ENCODE results near the gene UTP15. TPM values are rescaled to one million over a fixed set of nuclear protein-coding genes. Genes with fewer than 3 reads are reported as not detected.

UTP15 gene
- total RNA-seq, 1 donor from 2014 or later = 40.4 TPM

DNA sequence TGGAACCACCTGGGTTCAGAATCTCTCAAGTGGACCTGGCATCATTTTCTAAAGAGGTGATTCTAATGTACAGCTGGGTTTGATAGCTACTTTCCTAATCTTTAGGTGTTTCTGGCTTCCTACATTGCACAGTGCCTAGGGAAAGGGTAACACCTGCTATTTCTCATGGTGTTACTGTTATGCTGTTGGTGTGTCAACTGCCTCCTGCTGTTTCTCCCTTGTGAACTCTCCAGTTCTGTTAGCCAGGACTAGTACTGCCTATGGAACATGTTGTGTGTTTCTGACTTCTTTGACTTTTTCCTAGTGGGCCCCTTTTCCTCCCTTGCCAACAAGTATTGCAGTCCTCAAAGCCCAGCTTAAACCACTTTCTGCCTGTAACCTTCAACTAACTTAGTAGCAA is 66.0 kb downstream of the UTP15 start:
- CTCF ChIA-PET = no interaction called here
- no peak overlapping the region for H3K27ac Mint-ChIP-seq
- peaks cover under 1% of the 10 kb centered on the region for H3K4me1 Mint-ChIP-seq

More for the DNA sequence above, 66.0 kb downstream of the UTP15 start:
- ATAC-seq (ENCODE audit: low read depth) (no peak), DNase-seq (no peak)
- H3K9me3 Mint-ChIP-seq = no peaks in the 10 kb centered on the region
- peaks cover 25% of the 10 kb centered on the region for H3K27me3 Mint-ChIP-seq
- no peak overlapping the region for H3K4me3 Mint-ChIP-seq
- no peaks in the 10 kb centered on the region for H3K36me3 Mint-ChIP-seq (ENCODE audit: low read depth)
- TF ChIP-seq, protein P1, sequence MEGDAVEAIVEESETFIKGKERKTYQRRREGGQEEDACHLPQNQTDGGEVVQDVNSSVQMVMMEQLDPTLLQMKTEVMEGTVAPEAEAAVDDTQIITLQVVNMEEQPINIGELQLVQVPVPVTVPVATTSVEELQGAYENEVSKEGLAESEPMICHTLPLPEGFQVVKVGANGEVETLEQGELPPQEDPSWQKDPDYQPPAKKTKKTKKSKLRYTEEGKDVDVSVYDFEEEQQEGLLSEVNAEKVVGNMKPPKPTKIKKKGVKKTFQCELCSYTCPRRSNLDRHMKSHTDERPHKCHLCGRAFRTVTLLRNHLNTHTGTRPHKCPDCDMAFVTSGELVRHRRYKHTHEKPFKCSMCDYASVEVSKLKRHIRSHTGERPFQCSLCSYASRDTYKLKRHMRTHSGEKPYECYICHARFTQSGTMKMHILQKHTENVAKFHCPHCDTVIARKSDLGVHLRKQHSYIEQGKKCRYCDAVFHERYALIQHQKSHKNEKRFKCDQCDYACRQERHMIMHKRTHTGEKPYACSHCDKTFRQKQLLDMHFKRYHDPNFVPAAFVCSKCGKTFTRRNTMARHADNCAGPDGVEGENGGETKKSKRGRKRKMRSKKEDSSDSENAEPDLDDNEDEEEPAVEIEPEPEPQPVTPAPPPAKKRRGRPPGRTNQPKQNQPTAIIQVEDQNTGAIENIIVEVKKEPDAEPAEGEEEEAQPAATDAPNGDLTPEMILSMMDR (IDR thresholded peaks at IDR 0.05) = no peak
- POLR2A ChIA-PET = no interaction called here
- intact Hi-C loops (cut with micrococcal nuclease) = no loop called here

Other genes starting within 250 kb of the UTP15 start
- gene FOXD1, start 117.0 kb upstream of the UTP15 start, total RNA-seq = 0.09 and 0.10 TPM in 2 replicates
- 753 and 798 TPM in 2 replicates for gene BTF3, start 67.3 kb upstream of the UTP15 start, total RNA-seq
- 17.7 and 22.9 TPM in 2 replicates for gene ANKRA2, start 104 bp upstream of the UTP15 start, total RNA-seq
- gene ARHGEF28, start 60.5 kb downstream of the UTP15 start, total RNA-seq = not detected in 2 replicates

Measured in activated B cell treated with CpG ODN at 0.5 μM for 24 hours (primary cell).